CD4-positive, alpha-beta T cell treated with Interleukin-1 beta for 1 hour (primary cell): ENCODE data around the gene MACROH2A1.

ENCODE experiments used
- DNase-seq, 2 donors: peaks; one replicate each; pipeline ENCODE4 v3.0.0-alpha.2; 2020 to 2022

Gene MACROH2A1

DNA sequence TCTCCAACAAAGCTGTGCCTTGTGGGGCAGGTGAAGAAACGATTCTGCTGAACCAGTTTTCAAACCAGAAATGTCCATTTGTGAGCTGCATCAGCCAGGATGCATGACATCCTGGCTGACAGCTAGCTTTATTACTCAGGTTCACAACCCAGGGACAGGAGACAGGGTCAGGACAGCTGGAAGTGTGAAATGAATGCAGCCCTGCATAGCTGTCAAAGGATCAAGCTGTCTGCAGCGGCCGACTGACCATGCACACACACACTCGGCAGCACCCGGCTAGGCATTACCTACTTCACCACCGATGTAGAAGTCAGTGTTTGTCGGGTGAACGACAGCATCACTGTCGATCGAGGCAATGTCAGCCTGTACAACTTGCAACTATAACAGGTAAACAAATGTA is 48.5 kb downstream of the MACROH2A1 start:
- DNase-seq = no peak

DNA sequence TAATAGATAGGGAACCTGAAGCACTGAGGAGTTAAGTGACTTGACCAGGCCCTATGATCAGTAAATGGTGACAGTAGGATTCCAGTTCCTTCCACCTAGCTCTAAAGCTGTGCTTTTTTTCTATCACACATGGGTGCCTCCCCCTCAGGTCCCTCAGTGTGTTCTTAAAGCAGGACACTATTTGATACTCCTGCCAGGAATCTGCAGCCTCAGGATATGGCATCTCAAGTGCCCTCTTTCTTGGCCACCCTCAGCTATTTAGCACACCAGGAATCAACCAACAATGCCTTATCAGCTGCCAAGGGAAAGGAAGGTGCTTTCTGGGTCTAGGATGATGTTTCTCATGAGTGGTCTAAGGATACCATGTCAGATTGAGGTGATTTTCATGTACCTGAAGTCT is 49.1 kb downstream of the MACROH2A1 start:
- DNase-seq = no peak

DNA sequence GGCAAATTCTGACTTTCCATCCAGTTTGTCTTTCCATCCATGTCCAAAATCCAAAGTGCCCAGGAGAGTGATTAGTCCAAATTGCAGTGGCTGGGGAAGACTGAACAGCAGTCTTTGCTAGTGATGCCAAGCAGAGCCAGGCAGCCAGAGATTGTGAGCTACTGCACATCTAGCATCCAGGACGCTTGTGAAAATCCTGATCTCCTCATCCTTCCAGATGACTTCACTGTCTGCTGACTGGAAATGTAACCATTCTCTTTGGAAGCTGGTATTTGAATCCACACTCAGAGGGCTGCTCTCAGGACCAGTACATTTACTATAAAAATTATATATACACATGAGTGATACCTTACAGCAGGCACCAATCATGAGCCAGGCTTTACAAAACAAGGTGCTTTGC is 49.6 kb downstream of the MACROH2A1 start:
- no peak for DNase-seq

DNA sequence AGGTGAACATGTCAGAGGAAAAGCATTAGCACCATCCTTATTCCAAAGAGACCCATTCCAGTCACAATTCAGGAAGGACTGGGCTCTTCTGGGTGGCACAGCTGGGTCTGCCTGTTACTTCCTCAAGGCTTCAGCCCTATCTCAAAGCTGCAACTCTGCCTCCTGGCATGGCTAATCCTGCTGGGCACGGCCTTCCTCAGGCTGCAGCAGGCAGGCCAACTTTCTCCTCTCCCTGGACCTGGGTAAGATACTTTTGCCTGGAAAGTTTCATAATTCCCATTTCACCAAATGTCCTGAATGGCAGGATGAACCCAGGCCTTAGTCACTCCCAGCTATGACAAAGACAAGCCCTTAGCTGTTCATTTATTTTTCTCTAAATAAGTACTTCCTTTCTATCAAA is 50.1 kb downstream of the MACROH2A1 start:
- DNase-seq = no peak

DNA sequence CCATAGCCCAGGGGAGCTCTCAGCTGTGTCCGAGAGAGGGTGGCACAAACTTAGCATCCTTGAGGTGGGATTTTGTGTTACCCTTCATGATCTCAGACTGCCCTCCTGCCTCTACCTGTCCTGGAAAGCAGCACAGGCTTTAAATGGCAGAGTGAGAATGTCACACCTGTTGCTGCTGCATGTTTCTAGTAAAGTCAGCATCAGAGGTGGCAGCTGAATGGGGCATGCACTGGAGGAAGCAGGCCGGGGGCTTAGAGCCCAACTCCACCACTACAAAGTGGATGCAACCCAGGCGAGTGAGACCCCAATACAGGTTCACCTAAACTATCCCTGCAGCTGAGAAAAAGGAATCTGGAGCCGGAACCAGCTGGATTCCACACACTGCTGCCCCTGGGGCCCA is 51.6 kb downstream of the MACROH2A1 start:
- no peak for DNase-seq

DNA sequence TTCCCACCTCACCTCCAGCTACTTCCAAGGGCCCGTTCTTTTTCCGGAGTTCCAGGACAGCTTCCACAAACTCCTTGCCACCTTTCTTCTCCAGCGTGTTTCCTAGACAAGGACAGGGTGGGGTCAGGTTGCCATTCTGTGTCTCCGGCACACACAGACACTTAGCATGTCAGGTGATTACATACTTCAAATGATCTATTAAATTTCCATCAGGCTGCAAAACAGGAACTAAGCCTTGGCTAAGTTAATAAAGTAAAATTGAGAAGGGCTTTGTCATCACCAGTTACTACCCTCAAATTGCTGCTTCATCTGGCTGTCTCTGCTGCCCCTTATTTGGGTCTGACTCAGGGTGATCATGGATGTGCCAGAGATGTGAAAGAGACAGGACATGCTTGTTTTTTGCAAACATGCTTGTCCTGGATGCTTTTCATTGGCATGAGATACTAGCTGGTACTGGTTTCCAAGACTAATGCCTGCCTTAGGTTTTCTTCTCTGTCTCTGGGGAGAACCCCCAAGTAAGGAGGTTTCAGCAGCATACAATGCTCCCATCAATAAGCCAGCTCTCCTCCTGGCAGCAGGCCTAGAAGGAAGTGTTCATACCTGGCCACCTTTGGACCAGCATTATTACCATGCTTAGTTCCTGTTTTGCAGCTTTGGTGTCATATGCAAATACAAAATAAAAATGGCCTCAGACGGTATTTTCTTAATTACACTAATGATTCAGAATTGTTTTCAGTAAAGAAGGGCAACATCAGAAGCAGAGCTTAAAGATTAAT is 52.9 kb downstream of the MACROH2A1 start:
- DNase-seq = no peak

DNA sequence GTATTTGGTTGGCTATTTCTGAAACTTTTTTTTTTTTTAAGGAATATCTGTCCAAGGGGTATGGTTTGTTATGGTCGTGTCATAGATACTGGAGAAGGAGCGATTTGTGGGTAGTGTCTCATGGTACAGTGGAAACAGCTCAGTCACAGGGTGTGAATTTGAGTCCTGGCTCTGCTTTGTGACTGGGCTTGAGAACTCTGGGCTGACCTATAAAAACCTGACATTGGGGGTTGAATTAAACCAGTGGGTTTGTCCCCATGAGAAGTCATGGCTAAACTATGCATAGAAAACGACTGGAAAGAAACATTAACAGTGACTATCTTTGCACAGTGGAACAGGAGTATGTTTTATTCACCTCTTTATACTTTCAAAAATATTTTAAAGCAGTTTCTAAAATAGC is 54.7 kb downstream of the MACROH2A1 start:
- no peak for DNase-seq

DNA sequence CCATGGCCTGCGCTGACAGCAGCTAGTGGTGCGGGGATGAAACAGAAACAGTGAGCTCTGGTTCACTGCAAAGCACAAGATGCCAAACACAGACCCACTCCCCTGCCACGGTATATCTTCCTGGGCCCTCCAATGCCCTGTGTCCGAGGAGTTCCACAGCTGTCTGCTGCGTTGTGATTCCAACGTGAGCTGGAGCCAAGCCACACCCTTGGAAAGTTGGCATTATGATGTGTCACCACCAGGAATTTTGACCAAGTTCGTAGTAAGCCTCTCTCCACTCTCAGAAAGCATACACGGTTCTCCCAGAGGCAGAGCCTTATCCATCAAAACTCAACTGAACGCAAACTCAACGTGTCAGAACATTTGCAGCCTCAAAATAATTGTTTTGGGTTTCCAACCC is 55.6 kb downstream of the MACROH2A1 start:
- no peak for DNase-seq

DNA sequence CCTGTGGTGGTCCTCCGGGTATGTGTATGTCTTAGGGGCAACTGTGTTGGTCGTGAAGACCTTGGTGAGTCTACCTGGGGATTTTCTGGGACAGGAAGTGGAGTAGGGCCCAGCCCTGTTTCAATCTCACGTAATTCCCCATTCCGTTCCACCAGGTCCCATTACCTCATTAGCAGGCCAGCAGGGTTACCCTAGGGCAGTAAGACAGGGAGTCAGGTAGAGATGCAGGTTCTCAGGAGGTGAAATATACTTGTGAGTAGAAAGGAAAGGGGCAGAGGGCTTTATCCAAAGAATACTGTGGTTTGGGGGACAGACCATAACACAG is 56.5 kb downstream of the MACROH2A1 start:
- DNase-seq = no peak

DNA sequence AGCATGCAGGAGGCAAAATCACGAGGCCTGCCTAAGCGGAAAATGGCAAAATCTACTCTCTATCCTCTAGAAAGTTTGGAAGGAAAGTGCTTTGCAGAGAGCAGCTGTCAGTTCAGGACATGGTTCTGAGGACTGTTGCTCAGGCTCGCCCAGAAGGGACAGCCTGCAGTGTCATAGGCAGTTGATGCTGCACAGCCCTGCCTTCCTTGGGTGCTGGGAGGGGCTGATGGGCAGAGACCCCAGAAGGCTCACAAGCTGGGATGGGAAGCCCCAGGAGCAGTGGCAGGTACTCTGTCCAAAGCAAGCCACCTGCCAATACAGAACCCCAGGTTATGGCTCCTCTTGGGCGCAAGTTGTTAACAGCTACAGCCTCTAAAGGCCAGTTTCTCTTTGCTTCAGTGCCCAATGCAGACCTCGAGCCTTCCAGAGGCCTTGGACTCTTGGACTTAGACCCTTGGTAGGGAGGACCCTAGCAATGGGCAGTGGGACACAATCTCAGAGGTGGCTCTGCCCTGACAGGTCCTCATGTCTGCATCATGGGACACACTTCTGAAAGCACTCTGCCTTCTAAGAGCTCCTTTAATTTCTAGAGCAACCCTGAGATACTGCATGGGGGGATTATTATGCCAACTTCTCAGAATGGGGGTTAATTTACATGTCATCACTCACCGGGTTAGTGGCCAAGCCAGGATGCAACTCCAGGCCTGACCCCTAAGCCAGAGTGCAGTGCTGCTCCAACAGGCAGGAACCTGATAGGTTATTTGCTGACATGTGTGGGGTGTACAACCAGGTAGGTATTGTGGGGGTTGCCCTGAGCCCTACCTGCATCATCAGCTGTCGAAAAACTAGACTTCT is 57.1 kb downstream of the MACROH2A1 start:
- DNase-seq = no peak

DNA sequence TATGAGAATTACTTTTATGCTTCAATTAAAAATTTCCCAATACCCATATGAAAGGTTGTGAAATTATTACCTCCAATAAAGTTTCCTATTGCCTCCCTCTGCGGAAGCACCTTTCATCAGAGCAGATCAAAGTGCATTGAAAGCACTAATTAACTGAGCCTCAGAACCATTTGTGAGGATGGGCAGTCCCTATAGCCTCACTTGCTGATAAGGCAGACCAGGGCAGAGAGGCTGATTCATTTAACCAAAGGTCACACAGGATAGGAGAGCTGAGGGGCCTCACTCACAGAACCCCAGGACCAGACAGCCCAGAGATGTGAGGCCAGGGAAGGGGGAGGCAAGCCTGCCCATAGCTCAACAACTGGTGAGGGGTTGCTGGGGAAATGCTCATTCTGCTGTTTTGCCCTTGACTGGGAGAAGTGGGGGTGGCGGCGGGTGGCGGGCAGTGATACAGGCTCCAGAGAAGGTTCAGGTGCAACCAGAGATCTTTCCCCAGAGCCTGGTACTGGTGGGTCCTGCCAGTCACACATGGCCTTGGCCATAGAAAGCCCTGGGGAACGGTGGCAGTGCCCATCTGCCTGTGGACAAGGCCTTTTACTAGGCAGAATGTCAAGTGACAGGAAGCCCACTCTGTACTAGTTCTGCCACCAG is 57.9 kb downstream of the MACROH2A1 start:
- DNase-seq = no peak

DNA sequence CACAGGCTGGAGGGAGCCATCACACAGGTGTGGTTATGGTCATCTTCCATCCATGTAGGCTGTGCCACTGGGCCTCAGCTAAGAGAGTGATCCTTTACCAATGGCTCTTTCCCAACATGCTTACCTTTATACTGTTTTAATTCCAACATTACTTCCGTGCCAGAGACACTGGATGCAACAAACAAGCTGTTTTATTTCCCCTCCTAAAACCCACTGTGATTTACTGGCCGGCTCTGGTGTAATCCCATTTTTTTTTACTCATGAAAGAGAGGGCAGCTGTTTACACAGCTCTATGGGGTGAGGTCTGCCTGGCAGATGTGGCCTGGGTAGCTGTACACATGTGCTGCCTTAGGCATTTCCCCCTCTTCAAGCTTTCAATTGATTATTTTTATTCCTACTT is 58.5 kb downstream of the MACROH2A1 start:
- no peak for DNase-seq

DNA sequence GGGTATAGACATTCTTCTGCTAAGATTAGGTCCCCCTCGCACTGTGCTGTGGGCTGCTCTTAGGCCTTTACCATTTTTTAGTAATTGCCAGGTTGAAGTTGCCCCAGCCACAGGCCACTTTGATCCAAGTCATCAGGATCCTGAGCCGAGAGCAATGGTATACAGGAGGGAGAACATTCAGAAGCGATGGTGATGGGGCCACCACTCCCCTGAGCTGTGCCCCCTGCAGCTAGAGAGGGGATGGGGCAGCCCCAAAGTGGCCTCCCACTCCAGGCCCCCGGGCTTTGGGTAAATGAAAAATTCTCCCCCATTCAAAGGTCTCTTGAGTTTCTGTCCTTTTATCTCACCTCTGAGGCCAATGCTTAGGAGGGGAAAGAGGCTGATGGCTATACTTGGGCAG is 59.4 kb downstream of the MACROH2A1 start:
- DNase-seq = no peak

DNA sequence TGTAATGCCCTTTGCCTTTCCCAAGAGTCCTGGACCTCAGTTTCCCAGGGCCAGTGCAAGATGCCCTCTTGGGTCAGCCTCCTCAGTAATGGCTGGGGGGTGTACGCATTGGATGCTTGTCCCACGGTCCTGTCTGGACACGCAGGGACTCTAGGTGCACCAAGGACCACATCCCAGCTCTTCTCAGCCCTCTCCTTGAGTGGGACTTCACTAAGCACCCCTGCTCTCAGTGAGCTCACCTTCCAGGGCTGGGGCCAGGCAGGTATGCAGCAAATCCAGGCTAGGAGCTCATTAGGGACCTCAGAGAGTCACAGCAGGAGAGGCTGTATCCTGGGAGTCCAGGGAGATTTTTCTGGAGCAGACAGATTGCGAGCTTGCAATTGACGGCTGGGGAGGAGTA is 59.8 kb downstream of the MACROH2A1 start:
- DNase-seq = no peak

DNA sequence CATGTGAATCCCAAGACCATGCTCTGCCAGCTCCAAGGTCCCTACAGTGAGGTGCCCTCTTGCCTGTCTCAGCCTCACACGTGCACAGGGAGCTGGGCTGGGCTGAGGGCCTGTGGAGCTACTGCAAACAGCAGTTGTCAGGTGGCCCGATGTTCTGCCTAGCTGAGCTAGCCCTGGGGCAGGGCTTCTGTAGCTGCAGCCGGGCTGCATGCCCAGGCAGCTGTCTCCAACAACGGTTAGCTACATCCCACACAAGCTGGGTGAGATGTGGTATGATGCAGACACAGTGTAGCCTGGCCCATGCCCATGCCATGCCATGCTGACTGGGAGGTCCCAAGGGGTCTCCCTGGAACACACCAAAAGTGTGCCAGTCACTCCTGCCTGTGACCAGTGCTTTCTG is 62.0 kb downstream of the MACROH2A1 start:
- DNase-seq = no peak

DNA sequence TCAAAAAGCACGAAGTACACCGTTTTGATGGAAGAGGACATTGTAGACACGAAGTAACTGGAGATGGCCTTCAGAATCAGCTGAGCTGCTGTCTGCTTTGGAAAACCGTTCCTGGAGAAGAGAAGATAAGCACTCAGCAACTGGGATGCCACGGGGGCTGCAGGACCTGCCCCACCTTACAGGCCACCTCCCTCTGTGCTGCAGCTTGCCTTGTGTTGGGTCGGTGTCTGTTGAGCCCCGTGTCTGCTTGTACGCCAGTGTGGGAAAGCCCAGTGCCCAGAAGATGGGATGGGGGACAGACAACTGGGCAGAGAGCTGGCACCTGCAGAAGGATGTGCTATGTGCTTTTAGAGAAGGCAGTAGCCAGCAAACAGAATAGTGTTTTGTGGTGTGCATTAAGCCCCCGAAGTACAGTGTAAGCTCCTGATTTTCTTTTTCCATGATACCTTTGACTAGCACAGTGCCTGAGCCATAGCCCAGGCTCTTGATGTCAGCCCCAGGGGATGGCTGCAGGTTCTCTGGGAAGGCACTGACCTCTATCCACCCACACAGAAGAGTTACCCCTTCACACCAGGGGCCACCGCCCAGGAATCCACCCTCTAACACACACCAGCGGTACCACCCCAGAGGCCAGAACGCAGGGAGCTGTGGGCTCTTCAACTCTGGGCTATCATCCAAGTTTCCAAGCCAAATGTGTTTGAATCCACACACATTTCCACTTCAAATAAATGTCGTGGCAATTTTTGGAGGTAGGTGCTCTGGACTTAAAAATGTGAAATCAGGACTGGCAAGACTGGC is 63.8 kb downstream of the MACROH2A1 start:
- no peak for DNase-seq

DNA sequence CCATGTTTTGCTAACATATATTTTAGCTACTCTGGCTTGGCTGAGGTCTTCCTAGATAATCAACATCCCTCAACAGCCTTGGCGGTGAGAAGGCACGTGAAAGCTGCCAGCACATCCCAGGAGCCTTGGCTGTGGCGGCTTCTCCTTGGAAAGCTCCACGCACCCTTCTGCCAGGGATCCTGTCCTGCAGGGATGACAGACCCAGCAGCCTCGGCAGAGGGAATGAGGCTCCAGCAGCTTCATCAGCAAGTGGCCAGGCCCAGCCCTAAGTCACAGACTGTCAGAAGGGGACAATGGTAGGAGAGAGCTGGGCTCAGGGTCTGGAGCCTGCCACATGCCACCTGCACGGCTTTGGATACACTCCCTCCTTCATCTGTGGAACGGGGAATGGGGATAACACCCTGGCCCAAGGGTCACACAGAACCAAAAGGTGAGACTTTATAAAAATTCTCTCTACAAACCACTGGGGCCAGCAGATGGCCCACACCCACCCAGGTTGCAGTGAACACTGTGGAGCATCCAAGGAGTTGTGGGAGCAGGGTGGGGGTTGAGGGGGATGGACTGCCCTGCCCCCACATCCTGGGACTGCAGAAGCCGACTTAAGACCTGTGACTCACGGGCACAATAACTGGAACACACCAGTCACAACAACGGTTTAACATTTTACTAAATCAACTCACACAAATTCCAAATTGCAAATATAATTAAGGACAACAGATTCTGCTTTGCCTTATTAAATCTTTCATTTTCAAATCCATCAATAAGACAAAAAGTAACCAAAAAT is 65.1 kb downstream of the MACROH2A1 start:
- no peak for DNase-seq

DNA sequence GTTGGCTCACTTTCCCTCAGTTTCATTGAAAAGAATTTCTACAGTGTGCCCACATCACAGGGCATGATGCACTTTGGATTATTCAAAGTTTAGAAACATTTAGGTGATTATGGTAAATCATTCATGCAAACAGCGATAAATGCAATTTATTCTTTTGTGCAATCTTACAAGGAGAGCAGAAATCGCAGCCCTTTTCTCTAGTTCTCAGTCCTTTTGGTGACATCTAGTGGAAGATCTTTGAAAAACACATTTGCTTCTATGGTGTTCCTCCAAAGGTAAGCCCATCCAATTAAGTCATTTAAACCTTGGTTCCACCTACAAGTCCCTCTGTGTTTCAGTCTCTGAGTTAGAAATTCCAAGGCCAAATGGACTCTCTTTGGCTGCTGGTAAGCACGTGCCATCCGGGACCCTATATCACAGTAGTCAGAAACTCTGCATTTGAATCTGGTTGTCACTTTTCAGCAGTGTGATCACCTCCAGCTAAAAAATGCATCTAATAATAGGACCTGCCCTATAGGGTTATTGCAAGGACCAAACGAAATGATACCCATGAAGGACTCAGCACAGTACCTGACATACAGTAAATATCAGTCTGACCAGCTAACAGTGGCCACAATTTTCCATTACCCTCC is 66.4 kb downstream of the MACROH2A1 start:
- peak in 1 of 2 donors; percentile 17 for DNase-seq

DNA sequence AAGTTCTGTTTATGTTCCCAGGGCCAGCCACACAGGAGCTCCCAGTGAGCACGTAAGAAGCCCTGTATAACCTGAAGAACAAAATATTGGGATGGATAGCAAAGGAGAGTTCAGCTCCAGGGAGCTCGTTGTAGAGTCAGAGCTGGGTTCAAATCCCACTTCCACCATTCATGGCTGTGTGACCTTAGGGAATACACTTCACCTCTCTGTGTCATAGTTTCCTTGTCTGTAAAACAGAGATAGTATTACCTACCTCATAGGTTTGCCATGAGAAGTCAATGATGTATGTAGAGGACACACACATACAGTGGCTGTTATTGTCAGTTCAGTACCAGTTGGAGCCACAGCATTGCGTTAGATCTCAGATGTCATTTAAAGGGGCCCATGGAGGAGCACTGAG is 67.4 kb downstream of the MACROH2A1 start:
- no peak for DNase-seq

DNA sequence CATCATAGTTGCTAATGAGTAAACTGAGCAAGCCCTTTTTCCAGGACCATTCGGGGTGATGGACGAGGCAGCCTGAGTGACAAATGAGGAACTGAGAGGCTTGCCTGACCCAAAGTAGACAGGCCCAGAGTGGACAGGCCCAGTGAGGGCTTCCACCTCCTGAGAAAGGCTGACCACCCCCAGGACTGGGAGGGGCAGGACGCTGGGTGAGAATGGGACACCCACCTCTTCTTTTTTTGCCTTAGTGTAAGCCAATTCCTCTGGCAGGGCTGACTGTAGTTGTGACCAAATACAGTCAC is 68.3 kb downstream of the MACROH2A1 start:
- DNase-seq = no peak

DNA sequence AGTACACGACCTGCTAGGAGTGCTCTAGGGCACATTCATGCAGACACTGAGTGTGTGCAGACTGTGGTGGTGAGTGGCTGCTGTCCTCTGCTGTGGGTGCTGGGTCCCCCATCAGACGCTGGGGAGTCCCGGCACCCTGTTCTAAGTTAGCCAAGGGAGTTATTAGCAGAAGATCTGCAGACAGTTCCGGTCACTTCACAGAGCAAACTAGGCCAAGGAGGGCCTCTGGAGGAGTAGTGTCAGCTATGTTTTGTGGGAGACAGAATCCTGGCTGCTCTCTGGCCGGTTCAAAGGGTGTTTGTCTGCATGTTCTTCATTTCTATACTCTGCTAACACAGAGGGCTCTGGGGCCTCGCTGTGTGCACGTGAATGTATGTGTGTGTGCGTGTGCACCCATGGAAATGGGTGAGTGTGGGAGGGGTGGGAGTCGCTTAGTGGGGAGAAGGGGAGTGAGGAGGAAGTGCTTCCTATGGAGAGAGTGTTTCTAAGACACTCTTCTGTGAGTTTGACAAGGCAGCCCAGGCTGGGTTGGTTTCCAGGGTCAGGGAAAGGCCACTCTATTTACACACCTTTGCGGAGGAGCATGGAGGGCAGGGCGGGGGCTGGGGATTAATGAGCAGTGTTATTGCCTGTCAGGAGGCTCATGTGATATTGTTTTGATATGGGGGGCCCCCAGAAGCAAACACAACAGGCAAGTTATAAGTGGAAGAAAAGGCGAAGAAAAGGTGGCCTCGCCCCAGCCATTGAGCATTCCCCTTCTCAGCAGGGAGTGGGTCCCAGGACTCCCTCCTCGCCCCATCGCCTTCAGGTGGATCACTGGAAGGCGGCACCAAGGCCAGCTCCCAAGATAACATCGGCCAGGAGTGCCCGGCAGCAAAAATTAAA is 68.9 kb downstream of the MACROH2A1 start:
- no peak for DNase-seq
